HG02884 (cell line): ENCODE data around the gene ABCA1.
"Not testable (repeated sequence)": the region's sequence is repeated elsewhere in the genome, so short reads cannot be mapped to it uniquely, and the experiment has no call there.

ENCODE experiments used
- ATAC-seq: cut with Tn5 transposase; IDR thresholded peaks from one replicate; pipeline ENCODE4 v1.9.1; 2021; ENCODE audit warnings: mild to moderate bottlenecking, moderate library complexity; ENCODE audit not compliant: unreplicated experiment

The ABCA1 gene

GRCh38 chr9:104951487-104951886 is 23.5 kb upstream of the ABCA1 start:
- no peak for ATAC-seq

- no peak for ATAC-seq
Observed at GRCh38 chr9:104950838-104951237, 22.9 kb upstream of the ABCA1 start.

- no peak for ATAC-seq
Observed at GRCh38 chr9:104948277-104948676, 20.3 kb upstream of the ABCA1 start.

- ATAC-seq = no peak
Observed at GRCh38 chr9:104944871-104945270, 16.9 kb upstream of the ABCA1 start.

GRCh38 chr9:104944356-104944755 is 16.4 kb upstream of the ABCA1 start:
- ATAC-seq = no peak

- no peak for ATAC-seq
Observed at GRCh38 chr9:104941597-104941996, 13.6 kb upstream of the ABCA1 start.

GRCh38 chr9:104936291-104936690 is 8.3 kb upstream of the ABCA1 start:
- no peak for ATAC-seq

- ATAC-seq = not testable (repeated sequence)
Observed at GRCh38 chr9:104935501-104935810, 7.5 kb upstream of the ABCA1 start.

- ATAC-seq = no peak
Observed at GRCh38 chr9:104934691-104935500, 6.9 kb upstream of the ABCA1 start.

- ATAC-seq = not testable (repeated sequence)
Observed at GRCh38 chr9:104933091-104933490, 5.1 kb upstream of the ABCA1 start.

- ATAC-seq = no peak
Observed at GRCh38 chr9:104931256-104931655, 3.3 kb upstream of the ABCA1 start.

GRCh38 chr9:104927216-104927911 is 591 bp downstream of the ABCA1 start:
- no peak for ATAC-seq

GRCh38 chr9:104923740-104924139 is 4.2 kb downstream of the ABCA1 start:
- ATAC-seq = peak; percentile 58

GRCh38 chr9:104923289-104923688 is 4.7 kb downstream of the ABCA1 start:
- ATAC-seq = no peak

GRCh38 chr9:104922748-104923147 is 5.2 kb downstream of the ABCA1 start:
- ATAC-seq = not testable (repeated sequence)

- peak; percentile 35 for ATAC-seq
Observed at GRCh38 chr9:104921067-104921741, 6.8 kb downstream of the ABCA1 start.

GRCh38 chr9:104915753-104916152 is 12.2 kb downstream of the ABCA1 start:
- ATAC-seq = no peak

GRCh38 chr9:104915049-104915448 is 12.9 kb downstream of the ABCA1 start:
- no peak for ATAC-seq

GRCh38 chr9:104914466-104914865 is 13.5 kb downstream of the ABCA1 start:
- no peak for ATAC-seq

GRCh38 chr9:104912606-104913005 is 15.3 kb downstream of the ABCA1 start:
- ATAC-seq = no peak

- no peak for ATAC-seq
Observed at GRCh38 chr9:104911032-104911607, 16.8 kb downstream of the ABCA1 start.
